WTC11 (cell line): Measurements from ENCODE around the gene CD226.

Source experiments
- ATF6 ChIP-seq: sonication (generic); formaldehyde crosslinking; IDR thresholded peaks from 2 replicates; pipeline ENCODE4 v1.8.1; 2023; ENCODE audit warnings: mild to moderate bottlenecking, missing genetic modification reagents
- CTCF ChIP-seq: fragments of 200-600 bp; IDR thresholded peaks from 2 replicates; pipeline ENCODE4 v1.8.0; 2022; ENCODE audit warnings: antibody characterized with exemption
- ELF4 ChIP-seq: sonication (generic); formaldehyde crosslinking; IDR thresholded peaks from 2 replicates; pipeline ENCODE4 v1.8.1; 2022; ENCODE audit warnings: low read depth, mild to moderate bottlenecking, moderate library complexity, missing genetic modification reagents
- ESRRA ChIP-seq: sonication (generic); formaldehyde crosslinking; IDR thresholded peaks from 2 replicates; pipeline ENCODE4 v1.8.1; 2022; ENCODE audit warnings: mild to moderate bottlenecking, missing genetic modification reagents, borderline replicate concordance
- FOXJ3 ChIP-seq: sonication (generic); formaldehyde crosslinking; IDR thresholded peaks from 2 replicates; pipeline ENCODE4 v1.9.0; 2021; ENCODE audit warnings: missing genetic modification reagents, mild to moderate bottlenecking, borderline replicate concordance
- FOXK1 ChIP-seq: sonication (generic); formaldehyde crosslinking; IDR thresholded peaks from 2 replicates; pipeline ENCODE4 v1.8.0; 2022; ENCODE audit warnings: mild to moderate bottlenecking, moderate library complexity, missing genetic modification reagents
- JUN ChIP-seq: sonication (generic); formaldehyde crosslinking; IDR thresholded peaks from 2 replicates; pipeline ENCODE4 v1.8.0; 2023; ENCODE audit warnings: mild to moderate bottlenecking, missing genetic modification reagents
- MAX ChIP-seq: sonication (generic); formaldehyde crosslinking; IDR thresholded peaks from 2 replicates; pipeline ENCODE4 v1.8.0; 2022; ENCODE audit warnings: mild to moderate bottlenecking, missing genetic modification reagents
- NR2C2 ChIP-seq: sonication (generic); formaldehyde crosslinking; IDR thresholded peaks from 2 replicates; pipeline ENCODE4 v1.8.0; 2022; ENCODE audit warnings: mild to moderate bottlenecking, missing genetic modification reagents
- SP1 ChIP-seq: sonication (generic); formaldehyde crosslinking; conservative IDR thresholded peaks from 2 replicates; pipeline ENCODE4 v1.8.1; 2022; ENCODE audit warnings: missing genetic modification reagents
- TP53 ChIP-seq: sonication (generic); formaldehyde crosslinking; IDR thresholded peaks from 2 replicates; pipeline ENCODE4 v1.8.1; 2023; ENCODE audit warnings: mild to moderate bottlenecking, missing genetic modification reagents

GRCh38 chr18:69935319-69936190 is 12.1 kb downstream of the CD226 start:
- TF ChIP-seq CTCF (no peak), SP1 (CRISPR knock-in tag) (no peak), ATF6 (CRISPR knock-in tag) (no peak), ESRRA (no peak), FOXJ3 (no peak), NR2C2 (CRISPR knock-in tag) (no peak), TP53 (no peak), ELF4 (CRISPR knock-in tag) (no peak), JUN (CRISPR knock-in tag) (no peak), MAX (no peak), FOXK1 (CRISPR knock-in tag) (no peak)
